Type B pancreatic cell (in vitro differentiated cells): ENCODE data around the gene EFR3B. TPM values are rescaled to one million over a fixed set of nuclear protein-coding genes. Genes with fewer than 3 reads are reported as not detected.

Experiments
- DNase-seq: peaks from one replicate; pipeline ENCODE4 v3.0.0; 2021; ENCODE audit warnings: mixed read lengths; ENCODE audit not compliant: unreplicated experiment; ENCODE audit errors: extremely low spot score
- H3K27ac Mint-ChIP-seq: 2 replicates; pipeline ENCODE4 v1.8.0; 2021; ENCODE audit warnings: mild to moderate bottlenecking, mixed read lengths
- H3K27me3 Mint-ChIP-seq: 2 replicates; pipeline ENCODE4 v1.8.0; 2021; ENCODE audit warnings: mixed read lengths
- H3K36me3 Mint-ChIP-seq: 2 replicates; pipeline ENCODE4 v1.8.0; 2021; ENCODE audit warnings: mixed read lengths
- H3K4me1 Mint-ChIP-seq: one replicate; pipeline ENCODE4 v1.8.0; 2021; ENCODE audit warnings: mixed read lengths; ENCODE audit not compliant: unreplicated experiment
- H3K4me3 Mint-ChIP-seq: 2 replicates; pipeline ENCODE4 v1.8.0; 2021; ENCODE audit warnings: mild to moderate bottlenecking, mixed read lengths
- H3K9me3 Mint-ChIP-seq: 2 replicates; pipeline ENCODE4 v1.8.0; 2021; ENCODE audit warnings: mixed read lengths
- CTCF ChIP-seq: fragments of 200-600 bp; sonication (generic); conservative IDR thresholded peaks from 2 replicates; pipeline ENCODE4 v1.5.0; 2021; ENCODE audit warnings: antibody characterized with exemption, mild to moderate bottlenecking
- total RNA-seq: library from RNA; stranded (reverse); gene quantifications from 2 replicates; pipeline ENCODE4 v1.2.1, GENCODE V29; 2021; ENCODE audit warnings: low replicate concordance

Gene EFR3B
- total RNA-seq, 1 donor from 2014 or later = 12.4 TPM

- Mint-ChIP-seq H3K27me3 (peaks cover 8% of the 10 kb centered on the region), H3K36me3 (peaks cover 4% of the 10 kb centered on the region), H3K27ac (no peak overlapping the region), H3K9me3 (no peaks in the 10 kb centered on the region), H3K4me1 (peaks cover 22% of the 10 kb centered on the region), H3K4me3 (no peak overlapping the region)
- DNase-seq = no peak
- no peak for TF ChIP-seq CTCF
These were observed 37.3 kb downstream of the EFR3B start for GRCh38 chr2:25079050-25079635.

GRCh38 chr2:25081237-25081790 lies 39.4 kb downstream of the EFR3B start:
- Mint-ChIP-seq H3K4me3 (no peak overlapping the region), H3K4me1 (peaks cover 21% of the 10 kb centered on the region), H3K9me3 (no peaks in the 10 kb centered on the region), H3K36me3 (no peaks in the 10 kb centered on the region), H3K27me3 (peaks cover 8% of the 10 kb centered on the region), H3K27ac (no peak overlapping the region)
- no peak for TF ChIP-seq CTCF
- DNase-seq = no peak

- H3K9me3 Mint-ChIP-seq = no peaks in the 10 kb centered on the region
- no peak for TF ChIP-seq CTCF
- no peak overlapping the region for H3K27ac Mint-ChIP-seq
- peaks cover 3% of the 10 kb centered on the region for H3K27me3 Mint-ChIP-seq
- no peak overlapping the region for H3K4me3 Mint-ChIP-seq
- no peak for DNase-seq
- no peaks in the 10 kb centered on the region for H3K36me3 Mint-ChIP-seq
- peaks cover 13% of the 10 kb centered on the region for H3K4me1 Mint-ChIP-seq
These were observed 40.2 kb downstream of the EFR3B start for GRCh38 chr2:25082002-25082622.

GRCh38 chr2:25085761-25086560 lies 44.1 kb downstream of the EFR3B start:
- Mint-ChIP-seq H3K27ac (no peak overlapping the region), H3K4me3 (no peak overlapping the region), H3K9me3 (no peaks in the 10 kb centered on the region), H3K4me1 (peaks cover 4% of the 10 kb centered on the region), H3K27me3 (peaks cover 2% of the 10 kb centered on the region), H3K36me3 (no peaks in the 10 kb centered on the region)
- DNase-seq = no peak
- TF ChIP-seq CTCF = no peak

- Mint-ChIP-seq H3K36me3 (peaks cover 4% of the 10 kb centered on the region), H3K9me3 (no peaks in the 10 kb centered on the region), H3K27ac (no peak overlapping the region), H3K4me1 (peaks cover 4% of the 10 kb centered on the region), H3K4me3 (no peak overlapping the region), H3K27me3 (no peaks in the 10 kb centered on the region)
- DNase-seq = no peak
- no peak for TF ChIP-seq CTCF
These were observed 47.1 kb downstream of the EFR3B start for GRCh38 chr2:25088817-25089516.
